GM21529 (cell line): ENCODE measurements around the gene ANAPC16.
"Not testable (repeated sequence)": the region's sequence is repeated elsewhere in the genome, so short reads cannot be mapped to it uniquely, and the experiment has no call there.

ENCODE experiments used
- ATAC-seq: cut with Tn5 transposase; IDR thresholded peaks from one replicate; pipeline ENCODE4 v1.9.1; 2021; ENCODE audit not compliant: unreplicated experiment

Gene ANAPC16

DNA sequence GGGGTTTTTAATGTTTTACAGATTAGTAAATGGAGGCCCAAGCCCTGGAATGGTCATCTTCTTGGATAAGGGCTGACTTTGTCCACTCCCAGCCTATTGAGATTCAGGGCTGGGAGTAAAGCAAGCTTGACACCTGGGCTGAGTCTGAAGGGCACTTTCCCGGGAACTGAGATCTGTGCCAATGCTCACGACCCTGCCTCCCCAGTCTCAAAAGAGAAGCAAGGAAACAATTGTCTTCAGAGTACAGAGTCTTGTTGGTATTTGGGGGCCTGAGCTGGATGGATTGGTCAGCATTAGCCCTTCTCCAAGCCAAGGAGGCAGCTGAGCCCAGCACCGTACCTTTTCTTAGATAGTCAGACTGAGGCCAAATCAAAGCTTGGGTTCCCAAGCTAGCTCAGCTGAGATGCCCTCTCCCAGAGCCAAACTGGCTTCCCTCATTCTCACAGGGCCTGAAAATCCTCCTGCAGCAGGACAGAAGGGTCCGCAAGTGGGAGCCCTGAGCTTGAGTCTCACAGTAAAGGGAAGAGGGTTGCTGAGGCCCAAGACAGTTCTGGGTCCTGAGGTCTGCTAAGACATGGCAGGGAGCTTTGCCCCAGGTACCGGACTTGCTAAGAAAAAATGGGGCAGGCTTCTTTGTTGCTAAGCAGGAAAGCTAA is 61.7 kb downstream of the ANAPC16 start:
- no peak for ATAC-seq

- ATAC-seq = no peak
These were observed 62.3 kb downstream of the ANAPC16 start for GRCh38 chr10:72277996-72278667.

DNA sequence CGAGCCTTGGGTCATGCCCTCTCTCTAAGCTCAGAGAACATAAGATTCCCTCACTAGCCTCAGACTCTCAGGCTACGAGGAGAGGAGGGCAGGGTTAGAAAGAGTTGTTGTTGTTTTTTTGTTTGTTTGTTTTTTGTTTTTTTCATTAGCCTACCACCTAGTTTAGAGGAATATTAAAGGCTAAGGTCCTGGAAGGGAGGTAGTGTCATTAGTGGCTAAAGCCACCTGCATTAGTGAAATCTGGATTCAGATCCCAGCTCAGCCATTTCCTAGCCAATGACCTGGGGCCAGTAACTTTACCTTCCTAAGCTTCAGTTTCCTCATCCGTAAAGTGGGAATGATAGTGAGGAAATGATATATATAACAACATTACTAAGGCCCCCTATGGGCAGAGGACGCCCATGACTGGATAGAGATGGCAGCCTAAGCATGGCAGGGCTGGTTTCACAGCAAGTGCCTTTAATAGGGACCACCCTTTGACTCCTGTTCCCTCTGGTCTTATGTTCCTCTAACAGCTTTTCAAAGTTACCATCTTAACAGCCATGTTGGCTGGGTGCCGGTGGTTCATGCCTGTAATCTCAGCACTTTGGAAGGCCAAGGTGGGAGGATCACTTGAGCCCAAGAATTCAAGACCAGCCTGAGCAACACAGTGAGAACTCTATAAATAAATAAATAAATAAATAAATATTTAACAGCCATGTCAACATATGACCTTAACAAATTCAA is 63.0 kb downstream of the ANAPC16 start:
- ATAC-seq = no peak

DNA sequence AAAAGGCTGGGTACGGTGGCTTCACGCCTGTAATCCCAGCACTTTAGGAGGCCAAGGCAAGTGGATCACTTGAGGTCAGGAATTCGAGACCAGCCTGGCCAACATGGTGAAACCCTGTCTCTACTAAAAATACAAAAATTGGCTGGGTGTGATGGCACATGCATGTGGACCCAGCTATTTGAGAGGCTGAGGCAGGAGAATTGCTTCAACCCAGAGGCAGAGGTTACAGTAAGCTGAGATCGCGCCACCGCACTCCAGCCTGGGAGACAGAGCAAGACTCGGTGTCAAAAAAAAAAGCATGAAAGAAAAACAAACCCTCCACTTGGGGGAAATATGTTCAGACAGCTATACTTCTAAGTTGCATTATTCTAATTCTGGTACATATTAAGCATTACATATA is 63.8 kb downstream of the ANAPC16 start:
- ATAC-seq = not testable (repeated sequence)

DNA sequence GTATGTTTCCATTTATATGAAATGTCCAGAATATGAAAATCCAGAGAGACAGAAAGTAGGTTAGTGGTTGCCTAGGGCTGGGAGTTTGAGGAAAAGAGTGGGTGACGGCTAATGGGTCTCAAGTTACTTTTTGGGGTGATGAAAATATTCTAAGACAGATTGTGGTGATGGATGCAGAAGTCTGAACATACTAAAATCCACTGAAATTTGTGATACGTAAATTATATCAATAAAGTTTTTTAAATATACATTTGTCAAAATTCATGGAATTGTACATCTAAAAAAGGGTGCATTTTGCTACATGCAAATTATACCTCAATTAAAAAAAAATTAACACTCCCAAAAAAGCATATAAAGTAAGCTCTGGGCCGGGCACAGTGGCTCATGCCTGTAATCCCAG is 67.3 kb downstream of the ANAPC16 start:
- no peak for ATAC-seq
